Thyroid gland (tissue), 4 donors: ENCODE data around the gene UBD. TPM values are rescaled to one million over a fixed set of nuclear protein-coding genes. Genes with fewer than 3 reads are reported as not detected.

Source experiments
- DNase-seq, 2 donors: peaks; one replicate each; pipeline ENCODE4 v3.0.0-alpha.2; 2019
- H3K27ac ChIP-seq, 3 donors: fragments of 200-600 bp; sonication (generic); 1 replicate in 2 of 3; 2 replicates in 1 of 3; pipeline ENCODE4 v1.5.1; 2016 to 2019; ENCODE audit warnings: mild to moderate bottlenecking in 1 of 3, moderate library complexity in 1 of 3
- H3K27me3 ChIP-seq: fragments of 200-600 bp; sonication (generic); one replicate; pipeline ENCODE4 v1.5.1; 2019
- H3K36me3 ChIP-seq, 2 donors: fragments of 200-600 bp; sonication (generic); one replicate each; pipeline ENCODE4 v1.5.1; 2016 to 2019
- H3K4me1 ChIP-seq, 2 donors: fragments of 200-600 bp; sonication (generic); one replicate each; pipeline ENCODE4 v1.5.1; 2017 to 2019
- H3K4me3 ChIP-seq, 3 donors: fragments of 200-600 bp; sonication (generic); replicated peaks in 1 of 3; 1 replicate in 2 of 3; 2 replicates in 1 of 3; pipeline ENCODE4 v1.5.1; 2016; ENCODE audit warnings: mild to moderate bottlenecking in 1 of 3
- H3K9me3 ChIP-seq: fragments of 200-600 bp; sonication (generic); one replicate; pipeline ENCODE4 v1.5.1; 2017
- POLR2A ChIP-seq, 2 donors: fragments of 450-650 bp; IDR thresholded peaks; one replicate each; pipeline ENCODE4 v1.6.1; 2017; ENCODE audit warnings: antibody characterized with exemption in 2 of 2, mild to moderate bottlenecking in 2 of 2, moderate library complexity in 1 of 2
- WGBS, 2 donors: methylation state at CpG; one replicate each; pipeline ENCODE4 v1.1.5; 2017; 5-methylcytosine and 5-hydroxymethylcytosine counted together
- intact Hi-C: fragments of 100-400 bp; cut with DNase I; formaldehyde crosslinking; loops from one replicate; pipeline ENCODE4 v1.15.1; 2023
- total RNA-seq, 4 donors: library from RNA; depleted of rRNA; stranded (reverse); fragments of >200 nt; gene quantifications; one replicate each; pipeline ENCODE4 v1.2.3, GENCODE V29; 2016
- TF ChIP-seq, protein P1 (sequence below), 6 experiments: fragments of 200-600 bp in 3 of 6; fragments of 450-650 bp in 3 of 6; sonication (generic) in 3 of 6; IDR thresholded peaks; one replicate each; pipeline ENCODE4 v1.5.1; 2016 to 2019; ENCODE audit warnings: antibody characterized with exemption in 6 of 6, mild to moderate bottlenecking in 2 of 6, inconsistent platforms in 1 of 6, moderate library complexity in 1 of 6

The UBD gene
- total RNA-seq, 4 donors from 2014 or later = 0.93 to 1.5 TPM; not detected in 2

DNA sequence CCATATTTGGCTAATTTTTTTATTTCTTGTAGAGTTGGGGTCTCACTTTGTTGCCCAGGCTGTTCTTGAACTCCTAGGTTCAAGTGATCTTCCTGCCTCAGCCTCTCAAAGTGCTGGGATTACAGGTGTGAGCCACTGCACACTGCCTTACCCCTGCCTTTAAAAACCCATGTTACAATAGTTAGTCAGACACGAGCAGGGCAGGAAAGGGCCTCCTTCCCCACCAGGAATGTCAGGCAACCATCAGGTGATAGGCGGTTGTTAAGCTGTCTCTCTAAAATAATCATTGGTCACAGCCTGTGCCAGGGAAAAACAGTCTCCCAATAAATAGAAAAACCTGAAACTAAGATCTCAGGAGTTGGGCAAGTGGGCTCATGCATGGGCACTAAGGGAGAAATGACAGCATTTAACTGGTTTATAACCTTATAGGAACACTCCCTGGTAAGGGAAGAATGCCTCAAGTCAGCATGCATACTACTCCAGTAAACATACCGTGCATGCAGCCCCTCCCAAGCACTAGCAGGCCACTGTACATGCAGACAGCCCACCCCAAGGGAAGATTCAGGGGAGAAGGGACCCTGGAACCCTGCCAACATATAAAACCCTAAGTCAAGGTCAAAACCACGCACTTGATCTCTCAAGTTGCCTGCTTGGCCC is 33.8 kb upstream of the UBD start:
- Histone ChIP-seq H3K4me3 (no peak overlapping the region), H3K9me3 (no peaks in the 10 kb centered on the region), H3K27ac (no peak overlapping the region), H3K27me3 (no peaks in the 10 kb centered on the region), H3K36me3 (no peaks in the 10 kb centered on the region), H3K4me1 (peaks cover 0 to 6% of the 10 kb centered on the region in 2 donors)
- 25% methylated on average over 3 to 4 of the region's 4 CpGs for WGBS, 2 donors
- intact Hi-C loops = no loop called here
- no peak for TF ChIP-seq POLR2A (IDR thresholded peaks at IDR 0.05)
- TF ChIP-seq, protein P1, sequence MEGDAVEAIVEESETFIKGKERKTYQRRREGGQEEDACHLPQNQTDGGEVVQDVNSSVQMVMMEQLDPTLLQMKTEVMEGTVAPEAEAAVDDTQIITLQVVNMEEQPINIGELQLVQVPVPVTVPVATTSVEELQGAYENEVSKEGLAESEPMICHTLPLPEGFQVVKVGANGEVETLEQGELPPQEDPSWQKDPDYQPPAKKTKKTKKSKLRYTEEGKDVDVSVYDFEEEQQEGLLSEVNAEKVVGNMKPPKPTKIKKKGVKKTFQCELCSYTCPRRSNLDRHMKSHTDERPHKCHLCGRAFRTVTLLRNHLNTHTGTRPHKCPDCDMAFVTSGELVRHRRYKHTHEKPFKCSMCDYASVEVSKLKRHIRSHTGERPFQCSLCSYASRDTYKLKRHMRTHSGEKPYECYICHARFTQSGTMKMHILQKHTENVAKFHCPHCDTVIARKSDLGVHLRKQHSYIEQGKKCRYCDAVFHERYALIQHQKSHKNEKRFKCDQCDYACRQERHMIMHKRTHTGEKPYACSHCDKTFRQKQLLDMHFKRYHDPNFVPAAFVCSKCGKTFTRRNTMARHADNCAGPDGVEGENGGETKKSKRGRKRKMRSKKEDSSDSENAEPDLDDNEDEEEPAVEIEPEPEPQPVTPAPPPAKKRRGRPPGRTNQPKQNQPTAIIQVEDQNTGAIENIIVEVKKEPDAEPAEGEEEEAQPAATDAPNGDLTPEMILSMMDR (IDR thresholded peaks at IDR 0.05) = no peak
- no peak for DNase-seq

DNA sequence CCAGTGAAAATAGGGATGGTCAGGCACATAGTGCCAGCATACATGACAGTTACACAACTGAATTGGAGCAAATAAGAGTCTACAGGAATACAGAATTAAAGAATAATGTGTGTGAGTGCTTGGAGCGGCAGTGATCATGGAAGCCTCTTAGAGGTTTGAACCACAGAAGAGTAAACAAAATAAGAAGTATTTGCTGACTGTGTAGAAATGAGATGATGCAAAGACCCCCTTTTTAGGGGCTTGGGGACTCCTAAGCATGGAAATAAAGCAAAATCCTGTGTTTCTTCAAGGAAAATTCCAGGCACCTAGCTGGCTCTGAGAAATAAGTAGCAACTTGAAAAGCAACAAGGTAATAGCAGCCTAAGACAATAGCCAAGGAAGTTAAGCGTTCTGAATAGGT is 32.1 kb upstream of the UBD start:
- no peak overlapping the region for H3K4me3 ChIP-seq
- 76 to 82% methylated on average over 2 of the region's 2 CpGs for WGBS, 2 donors
- no peak for DNase-seq
- peaks cover 0 to 6% of the 10 kb centered on the region in 2 donors for H3K4me1 ChIP-seq
- no peak overlapping the region for H3K27ac ChIP-seq
- TF ChIP-seq, protein P1 (IDR thresholded peaks at IDR 0.05) = no peak
- no peak for TF ChIP-seq POLR2A (IDR thresholded peaks at IDR 0.05)
- H3K36me3 ChIP-seq = no peaks in the 10 kb centered on the region
- intact Hi-C loops = no loop called here
- H3K9me3 ChIP-seq = no peaks in the 10 kb centered on the region
- no peaks in the 10 kb centered on the region for H3K27me3 ChIP-seq

DNA sequence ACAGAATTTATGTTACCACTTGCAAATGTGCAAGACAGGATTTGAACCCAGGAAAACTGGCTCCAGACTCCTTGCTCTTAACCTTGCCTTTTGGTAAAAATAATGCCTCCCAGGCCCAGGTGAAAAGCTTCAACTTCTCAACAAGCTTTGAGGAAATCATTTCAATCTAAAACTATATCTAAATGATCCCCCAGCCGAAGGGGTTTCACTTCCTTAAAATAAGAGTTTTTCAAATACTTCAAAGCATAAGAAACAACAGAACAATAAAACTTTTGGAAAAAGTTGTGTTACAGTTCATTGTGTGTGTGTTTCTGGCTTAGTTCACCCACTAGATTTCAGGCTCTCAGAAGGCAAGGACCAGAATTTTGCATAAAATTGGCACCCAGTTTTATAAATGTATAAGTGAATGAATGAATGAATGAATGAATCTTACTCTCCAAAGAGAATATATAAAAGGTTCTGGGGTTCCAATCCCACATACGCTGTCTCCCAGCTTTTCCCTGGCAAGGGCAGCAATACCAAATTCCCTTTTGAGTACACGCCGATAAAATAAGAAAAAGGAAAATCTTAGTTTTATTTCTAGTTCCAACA is 30.8 kb upstream of the UBD start:
- Histone ChIP-seq H3K4me1 (peaks cover 0 to 6% of the 10 kb centered on the region in 2 donors), H3K27ac (no peak overlapping the region), H3K9me3 (no peaks in the 10 kb centered on the region), H3K27me3 (no peaks in the 10 kb centered on the region), H3K36me3 (no peaks in the 10 kb centered on the region), H3K4me3 (no peak overlapping the region)
- TF ChIP-seq, protein P1 (IDR thresholded peaks at IDR 0.05) = no peak
- TF ChIP-seq POLR2A (IDR thresholded peaks at IDR 0.05) = no peak
- DNase-seq = no peak
- intact Hi-C loops = no loop called here
- WGBS, 2 donors = 90 to 92% methylated on average over 4 of the region's 4 CpGs

DNA sequence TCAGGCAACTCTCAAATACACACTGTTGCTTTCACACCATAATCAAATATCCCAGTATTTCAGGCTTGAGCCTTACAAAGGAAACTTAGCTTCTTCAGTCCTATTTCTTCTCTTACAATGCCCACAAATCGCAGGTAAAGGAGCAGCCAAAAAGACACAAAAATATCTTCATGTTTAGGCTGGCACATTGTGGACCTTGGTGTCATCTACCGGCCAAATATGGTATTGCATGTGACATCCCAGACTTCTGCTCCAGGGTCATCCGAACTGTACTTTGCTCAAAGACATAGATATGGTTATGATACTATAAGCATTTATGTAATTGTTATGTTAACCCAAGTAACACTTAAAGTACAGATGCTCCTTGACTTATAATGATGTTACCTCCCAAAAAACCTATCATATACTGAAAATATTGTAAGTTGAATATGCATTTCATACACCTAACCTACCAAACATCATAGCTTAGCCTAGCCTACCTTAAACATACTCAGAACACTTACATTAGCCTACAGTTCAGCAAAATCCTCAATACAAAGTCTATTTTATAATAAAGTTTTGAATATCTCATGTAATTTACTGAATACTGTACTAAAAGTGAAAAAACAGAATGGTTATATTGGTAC is 30.0 kb upstream of the UBD start:
- Histone ChIP-seq H3K4me3 (no peak overlapping the region), H3K36me3 (no peaks in the 10 kb centered on the region), H3K27me3 (no peaks in the 10 kb centered on the region), H3K4me1 (peaks cover 0 to 6% of the 10 kb centered on the region in 2 donors), H3K9me3 (no peaks in the 10 kb centered on the region), H3K27ac (no peak overlapping the region)
- TF ChIP-seq, protein P1 (IDR thresholded peaks at IDR 0.05) = peak; percentile 84 to 98 (median 88)
- no peak for TF ChIP-seq POLR2A (IDR thresholded peaks at IDR 0.05)
- DNase-seq = peak; percentile 17 to 29
- intact Hi-C loops = loop anchor here (5.0 kb wide), 1 partner anchor 902 kb away; no protein-coding TSS in a partner anchor
- WGBS, 2 donors = 6 to 12% methylated on average over 3 of the region's 3 CpGs

DNA sequence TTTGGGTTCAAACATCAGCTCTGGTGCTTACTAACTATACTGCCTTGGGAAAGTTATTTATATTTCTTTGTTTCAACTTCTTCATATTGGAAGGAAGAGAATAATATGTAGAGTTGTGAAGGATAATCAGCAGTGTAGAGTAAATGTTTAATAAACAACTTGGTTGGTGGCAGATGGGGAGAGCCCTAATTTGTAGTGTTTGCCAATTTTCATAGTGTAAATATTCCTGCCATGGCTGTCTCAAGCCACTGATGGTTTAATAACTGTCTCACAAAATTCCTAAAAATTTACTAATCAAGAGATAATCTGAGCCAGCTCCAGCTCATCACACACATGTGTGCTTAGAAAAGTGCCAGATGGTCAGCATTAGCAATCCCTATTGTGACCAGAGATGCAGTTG is 25.3 kb upstream of the UBD start, which contains the start of gene OR2H2:
OR2H2 (plus strand) TSS at position 301 of the 400 bp plus-strand sequence. CDS start 2,824 bp downstream, outside the sequence.
- Histone ChIP-seq H3K9me3 (no peaks in the 10 kb centered on the region), H3K36me3 (no peaks in the 10 kb centered on the region), H3K4me3 (no peak within 1 kb of the TSS), H3K27ac (no peak within 1 kb of the TSS), H3K27me3 (no peaks in the 10 kb centered on the region), H3K4me1 (no peaks in the 10 kb centered on the region)
- TF ChIP-seq, protein P1 (IDR thresholded peaks at IDR 0.05) = no peak
- TF ChIP-seq POLR2A (IDR thresholded peaks at IDR 0.05) = no peak
- intact Hi-C loops = loop anchor here (5.0 kb wide), 1 partner anchor 898 kb away; no protein-coding TSS in a partner anchor
- no peak for DNase-seq
